Neuronal stem cell (in vitro differentiated cells): ENCODE data around the gene CERK.
A peak's percentile ranks its signal among the peaks of the same experiment; 100 is the strongest.

Experiments
- DNase-seq: peaks from one replicate; pipeline ENCODE4 v3.0.0-alpha.2; 2013; ENCODE audit warnings: low spot score
- H2AFZ ChIP-seq: one replicate; pipeline ENCODE4 v1.6.1; 2013; ENCODE audit warnings: mild to moderate bottlenecking, low read length, inconsistent platforms
- H2AK5ac ChIP-seq: 2 replicates; pipeline ENCODE4 v1.6.1; 2013; ENCODE audit warnings: low read depth, mild to moderate bottlenecking, inconsistent platforms, low read length, moderate library complexity, mixed read lengths
- H2BK120ac ChIP-seq: 2 replicates; pipeline ENCODE4 v1.6.1; 2013; ENCODE audit warnings: low read depth, mild to moderate bottlenecking, inconsistent platforms, low read length, moderate library complexity, mixed read lengths
- H2BK12ac ChIP-seq: one replicate; pipeline ENCODE4 v1.6.1; 2013; ENCODE audit warnings: low read length, inconsistent platforms
- H2BK15ac ChIP-seq: 2 replicates; pipeline ENCODE4 v1.6.1; 2013; ENCODE audit warnings: mild to moderate bottlenecking, low read length, inconsistent platforms, mixed read lengths
- H2BK5ac ChIP-seq: one replicate; pipeline ENCODE4 v1.6.1; 2013; ENCODE audit warnings: inconsistent platforms, mild to moderate bottlenecking, low read length, moderate library complexity
- H3K14ac ChIP-seq: one replicate; pipeline ENCODE4 v1.6.1; 2013; ENCODE audit warnings: low read length, inconsistent platforms
- H3K18ac ChIP-seq: 2 replicates; pipeline ENCODE4 v1.6.1; 2013; ENCODE audit warnings: low read length, inconsistent platforms
- H3K23ac ChIP-seq: 2 replicates; pipeline ENCODE4 v1.6.1; 2013; ENCODE audit warnings: low read depth, mild to moderate bottlenecking, mixed read lengths, low read length, inconsistent platforms; ENCODE audit not compliant: poor library complexity
- H3K27ac ChIP-seq: replicated peaks from 3 replicates; pipeline ENCODE4 v1.5.1; 2013; ENCODE audit warnings: low read length, inconsistent platforms
- H3K27me3 ChIP-seq, 3 experiments: 2 replicates each; pipeline ENCODE4 v1.6.1; 2013; ENCODE audit warnings: low read length in 3 of 3, mild to moderate bottlenecking in 2 of 3, inconsistent platforms in 1 of 3, low read depth in 1 of 3, mixed read lengths in 1 of 3, moderate library complexity in 1 of 3; ENCODE audit not compliant: control insufficient read depth in 3 of 3, insufficient read depth in 3 of 3
- H3K36me3 ChIP-seq, 2 donors: replicated peaks in 1 of 2; 2 replicates each; pipeline ENCODE4 v1.6.1; 2013; ENCODE audit warnings: low read length in 2 of 2; ENCODE audit not compliant: control insufficient read depth in 2 of 2, insufficient read depth in 2 of 2
- H3K4ac ChIP-seq: 2 replicates; pipeline ENCODE4 v1.6.1; 2013; ENCODE audit warnings: inconsistent platforms, mild to moderate bottlenecking, low read length, moderate library complexity
- H3K4me1 ChIP-seq, 2 donors: 1 replicate in 1 of 2; 2 replicates in 1 of 2; pipeline ENCODE4 v1.6.1; 2013; ENCODE audit warnings: low read length in 2 of 2, low read depth in 1 of 2; ENCODE audit not compliant: control insufficient read depth in 2 of 2, insufficient read depth in 1 of 2
- H3K4me2 ChIP-seq: one replicate; pipeline ENCODE4 v1.6.1; 2013; ENCODE audit warnings: mild to moderate bottlenecking, low read length, inconsistent platforms; ENCODE audit not compliant: insufficient read depth, poor library complexity, severe bottlenecking
- H3K4me3 ChIP-seq, 2 donors: 2 replicates each; pipeline ENCODE4 v1.5.1; 2013; ENCODE audit warnings: low read length in 2 of 2, mild to moderate bottlenecking in 2 of 2, inconsistent platforms in 1 of 2, moderate library complexity in 1 of 2
- H3K79me1 ChIP-seq: one replicate; pipeline ENCODE4 v1.6.1; 2013; ENCODE audit warnings: low read depth, mild to moderate bottlenecking, inconsistent platforms, low read length, moderate library complexity
- H3K9ac ChIP-seq: one replicate; pipeline ENCODE4 v1.6.1; 2013; ENCODE audit warnings: mild to moderate bottlenecking, low read depth, low read length, inconsistent platforms; ENCODE audit not compliant: poor library complexity
- H3K9me3 ChIP-seq, 2 donors: replicated peaks in 1 of 2; 2 replicates each; pipeline versions ENCODE3 to v1.6.1; 2013; ENCODE audit warnings: low read length in 2 of 2, mild to moderate bottlenecking in 2 of 2, inconsistent platforms in 1 of 2, low read depth in 1 of 2, mixed read lengths in 1 of 2, moderate library complexity in 1 of 2; ENCODE audit not compliant: control insufficient read depth in 2 of 2, insufficient read depth in 1 of 2
- H4K8ac ChIP-seq: one replicate; pipeline ENCODE4 v1.6.1; 2013; ENCODE audit warnings: low read depth, mild to moderate bottlenecking, inconsistent platforms, low read length, moderate library complexity
- H4K91ac ChIP-seq: one replicate; pipeline ENCODE4 v1.6.1; 2013; ENCODE audit warnings: low read length, low read depth, mild to moderate bottlenecking, inconsistent platforms; ENCODE audit not compliant: poor library complexity
- WGBS, 2 donors: extraction: QIAGEN DNeasy Blood & Tissue Kit; methylation state at CpG; one replicate each; pipeline ENCODE4 v1.1.7; 2013; ENCODE audit warnings: missing lambda C conversion rate in 2 of 2, mixed read lengths in 1 of 2; ENCODE audit not compliant: insufficient read length in 2 of 2, insufficient replicate concordance in 1 of 2; ENCODE audit errors: extremely low coverage in 2 of 2; 5-methylcytosine and 5-hydroxymethylcytosine counted together

Gene CERK

DNA sequence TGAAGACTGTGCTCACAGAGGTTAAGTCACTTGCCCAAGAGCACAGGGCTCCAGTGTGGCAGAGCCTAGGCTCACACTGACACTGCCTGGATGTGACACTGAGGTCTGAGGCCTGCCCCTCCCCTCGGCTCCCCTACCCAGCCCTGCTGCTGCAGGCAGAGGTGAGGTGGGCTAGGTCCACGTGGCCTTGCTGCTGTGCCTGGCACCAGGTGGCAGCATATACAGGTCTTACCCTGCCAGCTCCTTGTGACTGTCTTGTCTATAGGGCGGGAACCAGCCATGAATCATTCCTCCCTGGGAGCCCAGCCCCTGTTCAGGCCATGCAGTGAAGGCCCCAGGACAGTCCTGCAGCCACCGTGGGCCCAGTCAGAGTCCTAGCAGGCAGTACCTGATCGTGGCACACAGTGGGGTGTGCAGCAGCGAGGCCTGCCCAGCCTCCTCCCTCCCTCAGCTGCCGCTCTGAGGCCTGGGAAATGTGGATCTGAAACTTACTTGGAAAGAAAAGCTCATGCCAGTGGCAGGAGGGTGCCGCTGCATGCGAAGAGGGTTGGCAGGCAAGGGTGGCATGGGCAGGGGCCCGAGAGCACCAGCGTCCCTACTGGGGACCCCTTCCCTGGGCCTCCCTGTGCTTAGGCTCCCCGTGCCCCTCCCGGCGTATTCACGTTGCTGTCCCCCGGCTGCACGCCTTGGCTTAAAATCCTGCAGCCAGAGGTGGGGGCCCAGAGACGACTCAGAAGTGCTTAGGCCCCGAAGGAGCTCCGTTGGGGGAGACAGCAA lies 1.2 kb upstream of the CERK start:
- no peak for DNase-seq

DNA sequence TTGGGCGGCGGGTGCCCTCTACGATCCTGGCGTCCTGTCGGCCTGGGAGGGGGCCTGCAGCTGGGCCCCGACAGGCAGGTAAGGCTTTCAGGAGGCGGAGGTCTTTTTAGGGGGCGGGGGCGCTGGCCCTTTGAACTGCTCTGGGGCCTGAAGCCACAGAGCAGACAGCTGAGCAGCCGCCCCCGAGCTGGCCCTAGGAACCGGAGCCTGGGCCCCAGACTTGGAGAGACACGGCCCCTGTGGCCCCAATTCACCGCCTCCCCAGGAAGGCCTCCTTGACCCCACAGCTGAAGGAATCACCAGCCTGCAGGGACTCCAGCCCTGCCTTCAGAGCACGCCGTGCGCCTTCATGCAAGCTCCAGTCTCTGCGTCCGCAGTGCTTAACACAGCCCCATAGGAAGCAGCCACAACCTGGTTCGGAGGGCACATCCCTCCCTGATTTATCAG lies 618 bp upstream of the CERK start:
- Histone ChIP-seq H2BK15ac (peak overlapping the region; percentile 99), H2BK120ac (peak overlapping the region; percentile 56), H2AFZ (peak overlapping the region; percentile 100), H3K27me3 (peaks cover 0 to 2% (median 0%) of the 10 kb centered on the region in 3 experiments), H3K14ac (peak overlapping the region; percentile 77), H3K23ac (peak overlapping the region; percentile 89), H4K8ac (peak overlapping the region; percentile 48), H2BK12ac (peak overlapping the region; percentile 63), H3K9me3 (no peaks in the 10 kb centered on the region), H3K4me3 (peak overlapping the region; percentile 72 to 82), H3K4me2 (peak overlapping the region; percentile 92), H2BK5ac (peak overlapping the region; percentile 68), H3K79me1 (peaks cover 12% of the 10 kb centered on the region), H3K9ac (peak overlapping the region; percentile 96), H4K91ac (peak overlapping the region; percentile 81), H3K18ac (peak overlapping the region; percentile 99), H3K27ac (no peak overlapping the region), H3K4me1 (peaks cover 21 to 23% of the 10 kb centered on the region in 2 donors), H3K4ac (peak overlapping the region; percentile 78), H3K36me3 (peaks cover 8 to 23% of the 10 kb centered on the region in 2 donors), H2AK5ac (peak overlapping the region; percentile 92)
- no peak for DNase-seq
- WGBS, 2 donors = no CpG with 5 or more reads among the region's 20 CpGs

More for the DNA sequence above, 1.2 kb upstream of the CERK start:
- Histone ChIP-seq H2BK5ac (no peak overlapping the region), H4K91ac (peak overlapping the region; percentile 68), H3K79me1 (peaks cover 12% of the 10 kb centered on the region), H3K23ac (peak overlapping the region; percentile 89), H3K4ac (peak overlapping the region; percentile 58), H2BK12ac (peak overlapping the region; percentile 63), H2BK15ac (peak overlapping the region; percentile 99), H3K4me2 (no peak overlapping the region), H3K4me3 (peak overlapping the region in 1 of 2 donors; percentile 72), H3K9me3 (no peaks in the 10 kb centered on the region), H2AK5ac (peak overlapping the region; percentile 92), H2AFZ (peak overlapping the region; percentile 100), H3K14ac (peak overlapping the region; percentile 59), H3K4me1 (peaks cover 21 to 23% of the 10 kb centered on the region in 2 donors), H2BK120ac (peak overlapping the region; percentile 56), H3K9ac (peak overlapping the region; percentile 71), H3K18ac (peak overlapping the region; percentile 99), H3K27me3 (peaks cover 0 to 2% (median 0%) of the 10 kb centered on the region in 3 experiments), H4K8ac (peak overlapping the region; percentile 48), H3K36me3 (peaks cover 8 to 20% of the 10 kb centered on the region in 2 donors), H3K27ac (no peak overlapping the region)
- no CpG with 5 or more reads among the region's 20 CpGs for WGBS, 2 donors

DNA sequence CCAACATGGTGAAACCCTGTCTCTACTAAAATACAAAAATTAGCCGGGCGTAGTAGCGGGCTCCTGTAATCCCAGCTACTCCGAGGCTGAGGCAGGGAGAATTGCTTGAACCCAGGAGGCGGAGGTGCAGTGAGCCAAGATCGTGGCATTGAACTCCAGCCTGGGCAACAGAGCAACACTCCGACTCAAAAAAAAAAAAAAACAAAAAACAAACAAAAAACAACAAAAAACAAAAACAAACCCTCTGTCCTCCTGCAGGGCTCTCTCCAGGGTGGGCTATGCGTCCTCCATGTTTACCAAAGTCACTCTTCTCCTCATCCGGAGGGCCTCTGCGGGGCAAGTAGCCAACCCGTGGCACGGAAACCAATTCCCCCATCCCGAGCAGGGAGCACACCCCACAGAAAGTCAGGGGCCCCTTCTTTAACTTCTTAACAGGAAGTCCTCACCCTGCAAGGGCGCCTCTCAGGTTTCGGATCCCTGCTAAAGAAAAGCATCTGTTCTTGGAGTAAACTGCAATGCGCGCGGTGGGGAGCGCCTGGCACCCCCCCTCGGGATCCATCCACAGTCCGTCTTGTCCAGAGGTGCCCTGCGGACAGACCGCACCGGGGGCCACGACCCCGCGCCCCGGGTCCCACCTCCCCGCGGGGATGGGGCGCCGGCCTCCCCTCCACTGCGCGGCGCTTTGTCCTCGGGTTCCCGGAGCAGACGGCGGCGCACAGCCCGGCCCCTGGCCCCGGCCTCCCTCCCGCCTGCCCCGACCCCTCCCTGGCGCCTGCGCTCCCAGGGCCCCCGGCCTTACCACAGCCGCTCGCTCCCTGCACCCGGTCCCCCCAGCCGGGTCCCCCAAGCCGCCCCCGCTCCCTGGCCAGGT lies 712 bp downstream of the CERK start:
- Histone ChIP-seq H2BK12ac (no peak overlapping the region), H3K79me1 (peaks cover 12% of the 10 kb centered on the region), H3K4me1 (peaks cover 23% of the 10 kb centered on the region in 2 donors), H3K27ac (peak overlapping the region; percentile 56), H4K8ac (no peak overlapping the region), H3K27me3 (peaks cover 0 to 2% (median 0%) of the 10 kb centered on the region in 3 experiments), H2AFZ (peak overlapping the region; percentile 93), H3K9ac (peak overlapping the region; percentile 88), H3K36me3 (peaks cover 8 to 28% of the 10 kb centered on the region in 2 donors), H2BK5ac (peak overlapping the region; percentile 85), H3K14ac (no peak overlapping the region), H3K23ac (peak overlapping the region; percentile 78), H3K4me2 (peak overlapping the region; percentile 94), H4K91ac (no peak overlapping the region), H3K9me3 (no peaks in the 10 kb centered on the region), H3K18ac (peak overlapping the region; percentile 96), H3K4ac (no peak overlapping the region), H3K4me3 (peak overlapping the region; percentile 72 to 98), H2BK15ac (peak overlapping the region; percentile 23), H2BK120ac (no peak overlapping the region), H2AK5ac (peak overlapping the region; percentile 78)
- DNase-seq = no peak
- WGBS, 2 donors = no CpG with 5 or more reads among the region's 53 CpGs
